ENCODE data around the gene HERPUD2.

Gene HERPUD2

DNA sequence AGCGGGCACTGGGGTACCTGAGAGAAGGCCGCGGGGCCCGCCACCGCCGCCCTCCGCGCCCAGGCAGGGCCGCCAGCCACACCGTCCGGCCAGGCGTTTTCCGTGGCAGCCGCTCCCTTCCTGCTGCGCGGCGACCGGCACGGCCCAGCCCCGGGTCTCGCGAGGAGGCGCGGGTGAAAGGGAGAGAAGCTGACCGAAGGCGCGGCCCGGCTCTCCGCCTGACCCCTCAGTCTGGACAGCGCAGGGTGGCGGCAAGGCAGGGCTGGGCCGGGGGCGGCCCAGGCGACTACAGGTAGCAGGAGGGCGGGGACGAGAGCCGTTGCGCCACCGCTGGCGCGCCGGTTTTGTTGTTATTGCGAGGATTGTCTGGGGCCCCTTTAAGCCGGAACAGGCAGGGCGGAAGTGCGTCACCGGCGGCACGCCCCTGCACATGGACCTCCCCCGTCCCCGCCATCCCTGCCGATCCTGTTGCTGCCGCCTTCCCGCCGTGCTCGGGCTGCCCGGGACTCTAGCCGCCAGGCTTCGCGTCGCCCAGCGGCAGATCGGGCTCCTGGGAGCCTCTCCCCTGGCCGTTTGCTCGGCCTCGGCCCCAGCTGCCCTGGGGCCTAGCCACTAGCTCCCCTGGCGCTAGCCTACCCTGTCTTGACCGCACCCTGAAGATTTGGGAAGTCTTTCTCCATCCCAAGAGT, at the start of gene HERPUD2:
Gene HERPUD2 (minus strand): TSS at position 352 of the 689 bp plus-strand sequence. CDS start 805 bp downstream, outside the sequence.
- H3K4me1 Mint-ChIP-seq: peaks cover 52% of the 10 kb centered on the region
- H3K27ac Mint-ChIP-seq: peak within 1 kb of the TSS; percentile 99
- H3K4me3 Mint-ChIP-seq: peak within 1 kb of the TSS; percentile 96
- H3K36me3 Mint-ChIP-seq: peaks cover 26% of the 10 kb centered on the region
- DNase-seq (ENCODE audit: low spot score in 2 of 2) (peak; percentile 76 to 95), ATAC-seq (peak; percentile 89)
- no peaks in the 10 kb centered on the region for H3K9me3 Mint-ChIP-seq

DNA sequence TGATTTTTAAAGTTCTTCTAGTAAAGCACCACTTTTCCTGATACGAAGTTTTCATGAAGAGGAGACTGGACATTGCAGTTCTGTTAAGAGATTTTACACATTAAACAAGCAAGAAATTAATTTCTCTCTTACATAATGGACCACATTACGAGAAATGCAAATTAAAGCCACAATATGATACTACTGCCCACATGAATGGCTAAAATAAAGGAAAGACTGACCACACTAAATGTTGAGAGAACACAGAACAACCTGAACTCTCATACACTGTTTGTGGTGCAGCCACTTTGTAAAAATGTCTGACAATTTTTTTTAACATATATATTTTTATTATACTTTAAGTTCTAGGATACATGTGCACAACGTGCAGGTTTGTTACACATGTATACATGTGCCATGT, 44.0 kb upstream of the HERPUD2 start:
- peaks cover 2% of the 10 kb centered on the region for H3K4me1 Mint-ChIP-seq
- H3K27ac Mint-ChIP-seq: no peak overlapping the region

DNA sequence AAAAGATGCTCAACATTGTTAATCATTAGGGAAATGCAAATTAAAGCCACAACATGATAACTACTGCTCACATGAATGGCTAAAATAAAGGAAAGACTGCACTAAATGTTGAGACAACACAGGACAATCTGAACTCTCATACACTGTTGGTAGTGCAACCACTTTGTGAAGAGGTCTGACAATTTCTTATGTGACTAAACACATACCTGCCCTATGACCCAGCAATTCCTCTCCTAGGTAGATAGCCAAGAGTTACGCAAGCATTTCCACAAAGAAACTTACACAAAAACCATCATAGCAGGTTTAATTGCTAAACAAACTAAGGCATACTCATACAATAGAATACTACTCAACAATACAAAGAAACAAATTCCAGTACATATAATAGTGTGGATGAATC, 41.8 kb upstream of the HERPUD2 start:
- Mint-ChIP-seq H3K9me3 (no peaks in the 10 kb centered on the region), H3K27ac (no peak overlapping the region), H3K4me1 (peaks cover 21% of the 10 kb centered on the region), H3K4me3 (no peak overlapping the region), H3K36me3 (no peaks in the 10 kb centered on the region)
- DNase-seq (ENCODE audit: low spot score in 2 of 2) (no peak), ATAC-seq (no peak)

More for the DNA sequence above, 44.0 kb upstream of the HERPUD2 start:
- no peak for DNase-seq (ENCODE audit: low spot score in 2 of 2)
- H3K36me3 Mint-ChIP-seq: no peaks in the 10 kb centered on the region
- no peak overlapping the region for H3K4me3 Mint-ChIP-seq
- H3K9me3 Mint-ChIP-seq: peaks cover 2% of the 10 kb centered on the region
- ATAC-seq: no peak

DNA sequence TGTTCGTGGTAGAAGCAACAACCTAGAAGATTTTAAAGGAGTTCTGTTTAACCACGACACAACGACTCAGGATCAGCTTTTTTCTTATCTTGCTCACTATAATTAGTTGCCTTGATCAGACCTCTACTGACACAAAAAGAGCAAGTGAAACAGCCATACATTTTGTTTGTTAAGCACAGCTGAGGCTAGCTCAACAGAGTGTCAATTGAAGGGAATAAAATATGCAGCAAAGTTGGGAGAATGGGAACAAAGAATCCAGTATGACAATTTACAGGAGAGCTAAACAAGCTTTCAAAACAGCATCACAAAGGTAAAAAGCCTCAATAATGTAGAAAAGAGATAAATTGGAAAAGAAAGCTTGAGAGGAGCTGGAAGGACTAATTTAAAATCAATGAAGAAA, 40.5 kb upstream of the HERPUD2 start:
- Mint-ChIP-seq H3K4me1 (peaks cover 30% of the 10 kb centered on the region), H3K27ac (no peak overlapping the region), H3K4me3 (no peak overlapping the region), H3K36me3 (no peaks in the 10 kb centered on the region), H3K9me3 (no peaks in the 10 kb centered on the region)
- ATAC-seq: no peak
- DNase-seq (ENCODE audit: low spot score in 2 of 2): no peak

DNA sequence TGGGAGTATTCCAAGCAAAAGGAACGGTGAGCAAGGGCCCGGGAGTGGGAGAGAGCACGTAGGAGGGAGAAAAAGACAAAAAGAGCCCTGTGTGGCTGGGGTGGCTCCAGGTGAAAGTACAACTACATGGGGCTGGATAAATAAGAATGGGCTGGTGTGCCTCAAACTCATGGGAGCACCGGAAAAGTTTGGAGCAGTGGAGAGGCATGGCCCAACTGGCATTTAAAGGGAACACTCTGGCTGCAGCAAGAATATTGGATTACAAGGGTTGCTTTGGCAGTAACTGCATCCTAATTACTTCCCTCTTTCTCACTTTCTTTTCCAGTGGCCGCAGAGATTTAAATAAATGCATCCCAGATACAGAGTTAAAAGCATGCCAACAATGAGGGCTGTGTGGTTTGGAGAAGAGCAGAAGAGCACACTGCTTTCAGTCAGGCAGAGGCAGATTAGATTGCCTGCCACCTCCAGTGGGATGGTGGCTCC, 39.1 kb upstream of the HERPUD2 start:
- no peak for ATAC-seq
- Mint-ChIP-seq H3K36me3 (peaks cover 8% of the 10 kb centered on the region), H3K4me3 (no peak overlapping the region), H3K9me3 (no peaks in the 10 kb centered on the region), H3K27ac (no peak overlapping the region), H3K4me1 (peaks cover 43% of the 10 kb centered on the region)
- no peak for DNase-seq (ENCODE audit: low spot score in 2 of 2)

DNA sequence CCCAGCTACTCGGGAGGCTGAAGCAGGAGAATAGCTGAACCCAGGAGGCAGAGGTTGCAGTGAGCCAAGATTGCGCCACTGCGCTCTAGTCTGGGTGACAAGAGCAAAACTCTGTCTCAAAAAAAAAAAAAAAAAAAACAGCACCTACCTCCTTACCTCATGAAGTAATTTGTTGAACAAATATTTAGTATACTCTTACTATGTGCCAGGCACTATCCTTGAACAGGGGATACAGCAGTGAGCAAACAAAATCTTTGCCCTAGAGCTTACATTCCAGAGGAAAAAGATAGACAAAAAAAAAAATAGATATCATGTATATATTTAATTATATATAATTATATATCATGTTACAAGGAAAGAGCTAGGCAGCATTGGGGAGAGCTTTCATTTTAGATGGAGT, 36.4 kb upstream of the HERPUD2 start:
- H3K4me1 Mint-ChIP-seq: peaks cover 68% of the 10 kb centered on the region
- H3K27ac Mint-ChIP-seq: no peak overlapping the region
- no peaks in the 10 kb centered on the region for H3K9me3 Mint-ChIP-seq

GRCh38 chr7:35729061-35729783, 34.3 kb upstream of the HERPUD2 start:
- peak overlapping the region; percentile 89 for H3K27ac Mint-ChIP-seq
- peak overlapping the region; percentile 59 for H3K4me3 Mint-ChIP-seq
- H3K4me1 Mint-ChIP-seq: peaks cover 85% of the 10 kb centered on the region
- H3K9me3 Mint-ChIP-seq: no peaks in the 10 kb centered on the region
- peaks cover 12% of the 10 kb centered on the region for H3K36me3 Mint-ChIP-seq
- ATAC-seq: peak; percentile 82
- peak; percentile 46 to 82 for DNase-seq (ENCODE audit: low spot score in 2 of 2)

More for the DNA sequence above, 36.4 kb upstream of the HERPUD2 start:
- no peak for DNase-seq (ENCODE audit: low spot score in 2 of 2)
- Mint-ChIP-seq H3K4me3 (no peak overlapping the region), H3K36me3 (peaks cover 12% of the 10 kb centered on the region)
- no peak for ATAC-seq

GRCh38 chr7:35728412-35729060, 33.6 kb upstream of the HERPUD2 start:
- Mint-ChIP-seq H3K9me3 (no peaks in the 10 kb centered on the region), H3K4me1 (peaks cover 87% of the 10 kb centered on the region), H3K4me3 (peak overlapping the region; percentile 59), H3K36me3 (peaks cover 12% of the 10 kb centered on the region), H3K27ac (peak overlapping the region; percentile 89)
- DNase-seq (ENCODE audit: low spot score in 2 of 2) (no peak), ATAC-seq (no peak)

DNA sequence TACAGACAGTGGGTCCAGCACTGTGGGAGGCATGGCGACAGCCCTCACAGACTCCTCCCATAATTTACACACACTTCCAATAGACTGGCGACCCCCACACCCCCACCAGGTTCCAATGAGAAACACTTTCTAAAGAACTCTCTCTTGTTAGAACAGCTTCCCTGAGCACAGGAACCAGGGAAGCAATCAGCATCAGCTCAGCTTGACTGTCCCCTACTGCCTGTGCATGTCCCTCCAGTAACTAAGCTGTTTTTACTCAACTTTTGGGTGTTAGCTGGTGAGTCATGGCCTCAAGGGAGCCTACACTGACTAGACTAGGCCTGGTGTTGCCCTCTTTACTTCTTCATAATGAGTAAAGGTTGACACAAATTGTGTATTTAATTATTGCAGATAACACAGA, 32.6 kb upstream of the HERPUD2 start:
- H3K4me3 Mint-ChIP-seq: peak overlapping the region; percentile 59
- peaks cover 89% of the 10 kb centered on the region for H3K4me1 Mint-ChIP-seq
- ATAC-seq (peak; percentile 79), DNase-seq (ENCODE audit: low spot score in 2 of 2) (peak in 1 of 2 donors; percentile 78)
- H3K36me3 Mint-ChIP-seq: peaks cover 17% of the 10 kb centered on the region
- no peaks in the 10 kb centered on the region for H3K9me3 Mint-ChIP-seq
- peak overlapping the region; percentile 89 for H3K27ac Mint-ChIP-seq

GRCh38 chr7:35726654-35727053, 31.7 kb upstream of the HERPUD2 start:
- Mint-ChIP-seq H3K9me3 (no peaks in the 10 kb centered on the region), H3K27ac (no peak overlapping the region), H3K36me3 (peaks cover 21% of the 10 kb centered on the region), H3K4me3 (no peak overlapping the region), H3K4me1 (peaks cover 89% of the 10 kb centered on the region)
- no peak for DNase-seq (ENCODE audit: low spot score in 2 of 2)
- no peak for ATAC-seq

- peak overlapping the region; percentile 52 for H3K4me3 Mint-ChIP-seq
- peak overlapping the region; percentile 98 for H3K27ac Mint-ChIP-seq
- H3K4me1 Mint-ChIP-seq: peaks cover 85% of the 10 kb centered on the region
- peaks cover 21% of the 10 kb centered on the region for H3K36me3 Mint-ChIP-seq
- DNase-seq (ENCODE audit: low spot score in 2 of 2) (peak in 1 of 2 donors; percentile 78), ATAC-seq (peak; percentile 3)
- H3K9me3 Mint-ChIP-seq: no peaks in the 10 kb centered on the region
Observed at GRCh38 chr7:35725280-35725680, 30.3 kb upstream of the HERPUD2 start.

DNA sequence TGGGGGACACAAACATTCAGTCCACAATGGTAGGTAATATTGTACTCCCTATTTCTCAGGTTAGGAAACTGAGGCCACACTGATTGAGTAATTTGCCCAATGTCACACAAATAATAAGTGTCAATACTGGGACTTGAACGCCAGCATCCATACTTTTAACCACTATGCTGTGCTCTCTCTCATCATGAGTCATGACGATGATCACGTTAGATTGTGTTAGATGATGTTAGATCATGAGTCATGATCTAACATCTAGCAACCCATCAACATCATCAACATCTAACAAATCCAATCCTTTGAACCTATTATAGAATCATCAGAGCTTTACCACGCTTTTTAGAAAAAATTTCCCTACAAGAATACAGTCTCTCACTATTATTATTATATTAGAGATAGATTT, 28.1 kb upstream of the HERPUD2 start:
- Mint-ChIP-seq H3K27ac (peak overlapping the region; percentile 98), H3K9me3 (no peaks in the 10 kb centered on the region), H3K4me1 (peaks cover 62% of the 10 kb centered on the region), H3K36me3 (peaks cover 9% of the 10 kb centered on the region), H3K4me3 (peak overlapping the region; percentile 64)
- peak; percentile 82 for ATAC-seq
- no peak for DNase-seq (ENCODE audit: low spot score in 2 of 2)

GRCh38 chr7:35722054-35722849, 27.3 kb upstream of the HERPUD2 start:
- H3K27ac Mint-ChIP-seq: peak overlapping the region; percentile 98
- DNase-seq (ENCODE audit: low spot score in 2 of 2) (peak in 1 of 2 donors; percentile 78), ATAC-seq (peak; percentile 93)
- peaks cover 9% of the 10 kb centered on the region for H3K36me3 Mint-ChIP-seq
- no peaks in the 10 kb centered on the region for H3K9me3 Mint-ChIP-seq
- peaks cover 55% of the 10 kb centered on the region for H3K4me1 Mint-ChIP-seq
- H3K4me3 Mint-ChIP-seq: peak overlapping the region; percentile 64

GRCh38 chr7:35721288-35721687, 26.4 kb upstream of the HERPUD2 start:
- H3K9me3 Mint-ChIP-seq: no peaks in the 10 kb centered on the region
- peaks cover 54% of the 10 kb centered on the region for H3K4me1 Mint-ChIP-seq
- peak overlapping the region; percentile 98 for H3K27ac Mint-ChIP-seq
- ATAC-seq (no peak), DNase-seq (ENCODE audit: low spot score in 2 of 2) (no peak)
- H3K36me3 Mint-ChIP-seq: peaks cover 9% of the 10 kb centered on the region
- H3K4me3 Mint-ChIP-seq: no peak overlapping the region

GRCh38 chr7:35720849-35721248, 25.9 kb upstream of the HERPUD2 start:
- H3K27ac Mint-ChIP-seq: no peak overlapping the region
- DNase-seq (ENCODE audit: low spot score in 2 of 2) (no peak), ATAC-seq (no peak)
- no peaks in the 10 kb centered on the region for H3K9me3 Mint-ChIP-seq
- H3K4me3 Mint-ChIP-seq: no peak overlapping the region
- peaks cover 9% of the 10 kb centered on the region for H3K36me3 Mint-ChIP-seq
- H3K4me1 Mint-ChIP-seq: peaks cover 53% of the 10 kb centered on the region

Data from stimulated activated effector memory CD8-positive, alpha-beta T cell treated with anti-CD3 and anti-CD28 coated beads, Interleukin-12 subunit alpha, Interleukin-12 subunit beta, amount 100 ng/mL, for 72 hours (primary cell).